Measurements from ENCODE around the gene CFAP54.

DNA sequence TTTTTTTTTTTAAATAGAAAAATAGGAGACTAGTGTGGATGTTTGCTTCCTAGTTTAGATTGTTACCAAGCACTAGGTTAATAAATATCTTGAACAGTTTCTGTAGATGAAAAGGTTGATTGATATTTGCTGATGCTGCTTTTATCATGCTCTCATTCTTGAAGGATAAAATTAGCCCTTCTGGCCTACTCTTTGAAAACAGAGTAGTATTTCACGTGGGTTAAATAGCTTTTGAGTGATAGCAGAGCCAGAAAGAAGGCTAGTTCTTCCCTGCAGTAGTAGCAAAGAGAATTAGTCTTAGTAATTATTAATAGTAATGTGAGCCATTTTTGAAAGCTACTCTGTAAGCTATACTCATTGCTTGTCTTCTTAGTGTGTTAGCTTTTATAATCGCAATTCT lies 422.9 kb downstream of the CFAP54 start:
- TF ChIP-seq, protein P1, sequence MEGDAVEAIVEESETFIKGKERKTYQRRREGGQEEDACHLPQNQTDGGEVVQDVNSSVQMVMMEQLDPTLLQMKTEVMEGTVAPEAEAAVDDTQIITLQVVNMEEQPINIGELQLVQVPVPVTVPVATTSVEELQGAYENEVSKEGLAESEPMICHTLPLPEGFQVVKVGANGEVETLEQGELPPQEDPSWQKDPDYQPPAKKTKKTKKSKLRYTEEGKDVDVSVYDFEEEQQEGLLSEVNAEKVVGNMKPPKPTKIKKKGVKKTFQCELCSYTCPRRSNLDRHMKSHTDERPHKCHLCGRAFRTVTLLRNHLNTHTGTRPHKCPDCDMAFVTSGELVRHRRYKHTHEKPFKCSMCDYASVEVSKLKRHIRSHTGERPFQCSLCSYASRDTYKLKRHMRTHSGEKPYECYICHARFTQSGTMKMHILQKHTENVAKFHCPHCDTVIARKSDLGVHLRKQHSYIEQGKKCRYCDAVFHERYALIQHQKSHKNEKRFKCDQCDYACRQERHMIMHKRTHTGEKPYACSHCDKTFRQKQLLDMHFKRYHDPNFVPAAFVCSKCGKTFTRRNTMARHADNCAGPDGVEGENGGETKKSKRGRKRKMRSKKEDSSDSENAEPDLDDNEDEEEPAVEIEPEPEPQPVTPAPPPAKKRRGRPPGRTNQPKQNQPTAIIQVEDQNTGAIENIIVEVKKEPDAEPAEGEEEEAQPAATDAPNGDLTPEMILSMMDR (IDR thresholded peaks at IDR 0.05), result no peak
- TF ChIP-seq ZFP36 (IDR thresholded peaks at IDR 0.05; ENCODE audit: borderline replicate concordance, partially characterized antibody) (no peak), POLR2A (IDR thresholded peaks at IDR 0.05; ENCODE audit: low read length) (no peak), CEBPB (IDR thresholded peaks at IDR 0.05) (no peak), HEYL (CRISPR knock-in tag; IDR thresholded peaks at IDR 0.05) (no peak), SMC3 (IDR thresholded peaks at IDR 0.05) (no peak), MAZ (IDR thresholded peaks at IDR 0.05; ENCODE audit: borderline replicate concordance, low read depth, low read length) (no peak)
- TF ChIP-seq, protein P2, sequence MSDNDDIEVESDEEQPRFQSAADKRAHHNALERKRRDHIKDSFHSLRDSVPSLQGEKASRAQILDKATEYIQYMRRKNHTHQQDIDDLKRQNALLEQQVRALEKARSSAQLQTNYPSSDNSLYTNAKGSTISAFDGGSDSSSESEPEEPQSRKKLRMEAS (IDR thresholded peaks at IDR 0.05), result no peak
- TF ChIP-seq, protein P3, sequence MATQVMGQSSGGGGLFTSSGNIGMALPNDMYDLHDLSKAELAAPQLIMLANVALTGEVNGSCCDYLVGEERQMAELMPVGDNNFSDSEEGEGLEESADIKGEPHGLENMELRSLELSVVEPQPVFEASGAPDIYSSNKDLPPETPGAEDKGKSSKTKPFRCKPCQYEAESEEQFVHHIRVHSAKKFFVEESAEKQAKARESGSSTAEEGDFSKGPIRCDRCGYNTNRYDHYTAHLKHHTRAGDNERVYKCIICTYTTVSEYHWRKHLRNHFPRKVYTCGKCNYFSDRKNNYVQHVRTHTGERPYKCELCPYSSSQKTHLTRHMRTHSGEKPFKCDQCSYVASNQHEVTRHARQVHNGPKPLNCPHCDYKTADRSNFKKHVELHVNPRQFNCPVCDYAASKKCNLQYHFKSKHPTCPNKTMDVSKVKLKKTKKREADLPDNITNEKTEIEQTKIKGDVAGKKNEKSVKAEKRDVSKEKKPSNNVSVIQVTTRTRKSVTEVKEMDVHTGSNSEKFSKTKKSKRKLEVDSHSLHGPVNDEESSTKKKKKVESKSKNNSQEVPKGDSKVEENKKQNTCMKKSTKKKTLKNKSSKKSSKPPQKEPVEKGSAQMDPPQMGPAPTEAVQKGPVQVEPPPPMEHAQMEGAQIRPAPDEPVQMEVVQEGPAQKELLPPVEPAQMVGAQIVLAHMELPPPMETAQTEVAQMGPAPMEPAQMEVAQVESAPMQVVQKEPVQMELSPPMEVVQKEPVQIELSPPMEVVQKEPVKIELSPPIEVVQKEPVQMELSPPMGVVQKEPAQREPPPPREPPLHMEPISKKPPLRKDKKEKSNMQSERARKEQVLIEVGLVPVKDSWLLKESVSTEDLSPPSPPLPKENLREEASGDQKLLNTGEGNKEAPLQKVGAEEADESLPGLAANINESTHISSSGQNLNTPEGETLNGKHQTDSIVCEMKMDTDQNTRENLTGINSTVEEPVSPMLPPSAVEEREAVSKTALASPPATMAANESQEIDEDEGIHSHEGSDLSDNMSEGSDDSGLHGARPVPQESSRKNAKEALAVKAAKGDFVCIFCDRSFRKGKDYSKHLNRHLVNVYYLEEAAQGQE (IDR thresholded peaks at IDR 0.05), result no peak
- TF ChIP-seq, protein P4, sequence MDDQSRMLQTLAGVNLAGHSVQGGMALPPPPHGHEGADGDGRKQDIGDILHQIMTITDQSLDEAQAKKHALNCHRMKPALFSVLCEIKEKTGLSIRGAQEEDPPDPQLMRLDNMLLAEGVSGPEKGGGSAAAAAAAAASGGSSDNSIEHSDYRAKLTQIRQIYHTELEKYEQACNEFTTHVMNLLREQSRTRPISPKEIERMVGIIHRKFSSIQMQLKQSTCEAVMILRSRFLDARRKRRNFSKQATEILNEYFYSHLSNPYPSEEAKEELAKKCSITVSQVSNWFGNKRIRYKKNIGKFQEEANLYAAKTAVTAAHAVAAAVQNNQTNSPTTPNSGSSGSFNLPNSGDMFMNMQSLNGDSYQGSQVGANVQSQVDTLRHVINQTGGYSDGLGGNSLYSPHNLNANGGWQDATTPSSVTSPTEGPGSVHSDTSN (IDR thresholded peaks at IDR 0.05), result no peak
